Astrocyte of the cerebellum (primary cell): ENCODE data around the gene NPTN.
"Not testable (repeated sequence)": the region's sequence is repeated elsewhere in the genome, so short reads cannot be mapped to it uniquely, and the experiment has no call there.

Experiments used
- DNase-seq: peaks from one replicate; pipeline ENCODE4 v3.0.0-alpha.2; 2011; ENCODE audit warnings: low read depth
- H3K4me3 ChIP-seq: 2 replicates; pipeline ENCODE4 v1.5.1; 2011; ENCODE audit warnings: mild to moderate bottlenecking, low read depth, low read length, moderate library complexity
- CTCF ChIP-seq: IDR thresholded peaks from 2 replicates; pipeline ENCODE4 v1.5.1; 2012; ENCODE audit warnings: low read length, low read depth, moderate library complexity, mild to moderate bottlenecking; ENCODE audit errors: missing control alignments
- in situ Hi-C: cut with HindIII; loops from 2 replicates; pipeline ENCODE4 v1.10.0; 2017; ENCODE audit warnings: low sequenced_read_pairs

NPTN gene

GRCh38 chr15:73655724-73656123 is 22.5 kb upstream of the NPTN start:
- H3K4me3 ChIP-seq: no peak overlapping the region
- no peak for DNase-seq
- in situ Hi-C loops: no loop called here
- TF ChIP-seq CTCF: no peak

- no peak overlapping the region for H3K4me3 ChIP-seq
- no peak for TF ChIP-seq CTCF
- in situ Hi-C loops: no loop called here
- DNase-seq: no peak
Measured at GRCh38 chr15:73654659-73655058, 21.5 kb upstream of the NPTN start.

GRCh38 chr15:73650416-73651126 is 17.4 kb upstream of the NPTN start:
- in situ Hi-C loops: no loop called here
- TF ChIP-seq CTCF: no peak
- no peak overlapping the region for H3K4me3 ChIP-seq
- no peak for DNase-seq

- H3K4me3 ChIP-seq: no peak overlapping the region
- DNase-seq: no peak
- no peak for TF ChIP-seq CTCF
- in situ Hi-C loops: no loop called here
Measured at GRCh38 chr15:73648014-73648295, 14.8 kb upstream of the NPTN start.

- DNase-seq: no peak
- TF ChIP-seq CTCF: no peak
- no peak overlapping the region for H3K4me3 ChIP-seq
- in situ Hi-C loops: no loop called here
Measured at GRCh38 chr15:73647259-73648013, 14.2 kb upstream of the NPTN start.

GRCh38 chr15:73639464-73639863 is 6.3 kb upstream of the NPTN start:
- in situ Hi-C loops, H3K4me3 ChIP-seq, DNase-seq: not testable (repeated sequence)

GRCh38 chr15:73637527-73637926 is 4.3 kb upstream of the NPTN start:
- no peak for DNase-seq
- in situ Hi-C loops: no loop called here
- TF ChIP-seq CTCF: no peak
- H3K4me3 ChIP-seq: no peak overlapping the region
